GM18508 (cell line): ENCODE measurements around the gene SGSM2.

Experiments
- ATAC-seq: cut with Tn5 transposase; IDR thresholded peaks from one replicate; pipeline ENCODE4 v1.9.1; 2021; ENCODE audit warnings: moderate number of reproducible peaks; ENCODE audit not compliant: insufficient read depth, unreplicated experiment

Gene SGSM2

GRCh38 chr17:2414446-2415064 is 77.3 kb downstream of the SGSM2 start:
- ATAC-seq = no peak

GRCh38 chr17:2415081-2415480 is 77.8 kb downstream of the SGSM2 start:
- ATAC-seq = no peak

GRCh38 chr17:2416010-2416734 is 78.9 kb downstream of the SGSM2 start:
- no peak for ATAC-seq

- no peak for ATAC-seq
Measured at GRCh38 chr17:2418572-2418971, 81.3 kb downstream of the SGSM2 start.

GRCh38 chr17:2419486-2419885 is 82.2 kb downstream of the SGSM2 start:
- ATAC-seq = no peak

GRCh38 chr17:2420176-2420575 is 82.9 kb downstream of the SGSM2 start:
- ATAC-seq = no peak

- no peak for ATAC-seq
Measured at GRCh38 chr17:2421315-2422147, 84.2 kb downstream of the SGSM2 start.

- no peak for ATAC-seq
Measured at GRCh38 chr17:2423271-2423670, 86.0 kb downstream of the SGSM2 start.

- ATAC-seq = no peak
Measured at GRCh38 chr17:2427215-2427614, 89.9 kb downstream of the SGSM2 start.

GRCh38 chr17:2427910-2428309 is 90.6 kb downstream of the SGSM2 start:
- no peak for ATAC-seq
